Measurements from ENCODE around the gene SCARF1. TPM values are rescaled to one million over a fixed set of nuclear protein-coding genes. Genes with fewer than 3 reads are reported as not detected.

Gene SCARF1
- total RNA-seq, 1 experiment from 2014 or later, result 4.9 TPM

DNA sequence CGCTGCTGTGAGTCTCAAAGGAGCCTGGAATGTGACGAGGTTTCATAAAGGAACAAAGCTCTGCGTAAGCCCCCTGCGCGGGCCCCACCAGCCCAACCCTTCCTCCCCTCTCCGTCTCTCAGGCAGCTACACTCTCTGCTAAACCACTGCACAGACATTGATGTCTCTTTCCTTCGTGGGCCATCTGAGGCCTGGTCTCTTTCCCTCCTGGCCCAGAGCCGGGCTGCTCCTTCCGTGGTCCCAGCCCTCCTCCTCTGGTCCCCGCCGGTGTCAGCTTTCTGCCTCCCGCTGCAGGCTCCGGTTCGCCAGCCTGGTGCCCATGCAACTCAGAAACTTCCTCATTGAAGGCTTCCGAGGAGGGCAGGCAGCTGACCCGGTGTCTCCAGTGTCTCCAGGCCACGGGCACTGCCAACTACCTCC lies 7.4 kb downstream of the SCARF1 start (continued):
- TF ChIP-seq, protein P1, sequence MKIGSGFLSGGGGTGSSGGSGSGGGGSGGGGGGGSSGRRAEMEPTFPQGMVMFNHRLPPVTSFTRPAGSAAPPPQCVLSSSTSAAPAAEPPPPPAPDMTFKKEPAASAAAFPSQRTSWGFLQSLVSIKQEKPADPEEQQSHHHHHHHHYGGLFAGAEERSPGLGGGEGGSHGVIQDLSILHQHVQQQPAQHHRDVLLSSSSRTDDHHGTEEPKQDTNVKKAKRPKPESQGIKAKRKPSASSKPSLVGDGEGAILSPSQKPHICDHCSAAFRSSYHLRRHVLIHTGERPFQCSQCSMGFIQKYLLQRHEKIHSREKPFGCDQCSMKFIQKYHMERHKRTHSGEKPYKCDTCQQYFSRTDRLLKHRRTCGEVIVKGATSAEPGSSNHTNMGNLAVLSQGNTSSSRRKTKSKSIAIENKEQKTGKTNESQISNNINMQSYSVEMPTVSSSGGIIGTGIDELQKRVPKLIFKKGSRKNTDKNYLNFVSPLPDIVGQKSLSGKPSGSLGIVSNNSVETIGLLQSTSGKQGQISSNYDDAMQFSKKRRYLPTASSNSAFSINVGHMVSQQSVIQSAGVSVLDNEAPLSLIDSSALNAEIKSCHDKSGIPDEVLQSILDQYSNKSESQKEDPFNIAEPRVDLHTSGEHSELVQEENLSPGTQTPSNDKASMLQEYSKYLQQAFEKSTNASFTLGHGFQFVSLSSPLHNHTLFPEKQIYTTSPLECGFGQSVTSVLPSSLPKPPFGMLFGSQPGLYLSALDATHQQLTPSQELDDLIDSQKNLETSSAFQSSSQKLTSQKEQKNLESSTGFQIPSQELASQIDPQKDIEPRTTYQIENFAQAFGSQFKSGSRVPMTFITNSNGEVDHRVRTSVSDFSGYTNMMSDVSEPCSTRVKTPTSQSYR (CRISPR knock-in tag; IDR thresholded peaks at IDR 0.05), result no peak
- TF ChIP-seq, protein P2, sequence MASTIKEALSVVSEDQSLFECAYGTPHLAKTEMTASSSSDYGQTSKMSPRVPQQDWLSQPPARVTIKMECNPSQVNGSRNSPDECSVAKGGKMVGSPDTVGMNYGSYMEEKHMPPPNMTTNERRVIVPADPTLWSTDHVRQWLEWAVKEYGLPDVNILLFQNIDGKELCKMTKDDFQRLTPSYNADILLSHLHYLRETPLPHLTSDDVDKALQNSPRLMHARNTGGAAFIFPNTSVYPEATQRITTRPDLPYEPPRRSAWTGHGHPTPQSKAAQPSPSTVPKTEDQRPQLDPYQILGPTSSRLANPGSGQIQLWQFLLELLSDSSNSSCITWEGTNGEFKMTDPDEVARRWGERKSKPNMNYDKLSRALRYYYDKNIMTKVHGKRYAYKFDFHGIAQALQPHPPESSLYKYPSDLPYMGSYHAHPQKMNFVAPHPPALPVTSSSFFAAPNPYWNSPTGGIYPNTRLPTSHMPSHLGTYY (CRISPR knock-in tag; IDR thresholded peaks at IDR 0.05), result no peak
- TF ChIP-seq JAZF1 (CRISPR knock-in tag; IDR thresholded peaks at IDR 0.05), result no peak
- no peak for TF ChIP-seq PRRX2 (CRISPR knock-in tag; IDR thresholded peaks at IDR 0.05)
- TF ChIP-seq, protein P3, sequence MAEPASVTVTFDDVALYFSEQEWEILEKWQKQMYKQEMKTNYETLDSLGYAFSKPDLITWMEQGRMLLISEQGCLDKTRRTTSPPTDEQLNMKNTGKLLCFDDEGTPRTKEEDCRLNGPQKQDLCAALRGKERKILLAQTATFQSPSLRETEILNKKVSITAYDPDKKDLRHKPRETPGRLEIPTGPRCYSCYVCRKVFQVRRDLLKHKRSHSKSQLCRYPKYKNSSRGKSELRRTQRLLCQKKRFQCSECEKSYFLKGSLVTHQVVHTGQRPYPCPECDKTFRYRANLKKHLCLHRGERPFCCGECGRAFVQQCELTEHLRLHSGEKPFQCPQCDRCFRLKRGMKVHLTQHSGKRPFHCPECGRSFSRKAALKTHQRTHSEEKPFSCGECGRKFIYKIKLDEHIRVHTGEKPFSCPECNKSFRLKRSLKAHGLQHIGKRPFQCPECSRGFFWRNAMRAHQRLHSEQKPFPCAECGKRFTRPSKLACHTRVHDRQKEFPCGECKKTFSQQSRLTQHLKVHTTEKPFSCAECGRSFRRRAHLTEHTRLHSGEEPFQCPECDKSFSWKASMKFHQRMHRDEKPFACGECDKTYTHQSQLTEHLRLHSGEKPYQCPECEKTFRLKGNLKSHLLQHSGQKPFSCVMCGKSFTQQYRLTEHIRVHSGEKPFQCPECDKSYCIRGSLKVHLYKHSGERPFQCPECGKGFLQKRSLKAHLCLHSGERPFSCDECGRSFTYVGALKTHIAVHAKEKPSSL (CRISPR knock-in tag; conservative IDR thresholded peaks at IDR 0.05), result no peak
- TF ChIP-seq ZNF317 (CRISPR knock-in tag; IDR thresholded peaks at IDR 0.05; ENCODE audit: borderline replicate concordance, low read depth), result no peak

DNA sequence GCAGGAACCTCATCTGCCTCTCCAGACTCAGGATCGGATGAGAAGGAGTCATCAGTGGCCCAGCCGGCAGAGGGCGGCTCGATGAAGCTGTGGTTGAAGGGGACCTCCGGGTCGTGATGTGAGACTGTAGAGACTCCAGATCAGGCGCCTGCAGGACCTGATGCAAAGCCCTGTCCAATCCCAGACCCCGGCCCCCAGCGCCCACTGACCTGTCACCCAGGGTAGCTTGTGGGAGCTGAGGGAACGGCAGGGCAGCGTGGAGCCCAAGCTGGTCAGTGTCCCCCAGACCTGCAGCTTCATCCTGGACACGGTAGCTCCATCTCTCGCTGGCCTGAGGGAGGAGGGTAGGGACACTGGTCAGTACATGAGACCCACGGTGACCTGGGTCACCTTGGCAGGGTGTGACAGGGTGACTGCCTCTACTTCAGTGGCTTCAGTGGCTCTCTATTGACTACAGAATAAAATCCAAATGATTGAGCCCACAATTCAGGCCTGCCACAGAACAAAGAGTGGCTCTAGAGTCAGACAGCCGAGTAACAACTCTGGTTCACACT lies 8.7 kb downstream of the SCARF1 start:
- Mint-ChIP-seq H3K27ac (no peak overlapping the region), H3K36me3 (peaks cover 2% of the 10 kb centered on the region; the same call in 1 of the 2 replicates), H3K27me3 (ENCODE audit: low read depth) (peaks cover 2% of the 10 kb centered on the region; the same call in 1 of the 2 replicates), H3K4me1 (peaks cover 17% of the 10 kb centered on the region), H3K4me3 (no peak overlapping the region), H3K9me3 (no peaks in the 10 kb centered on the region)
- ATAC-seq (no peak), DNase-seq (ENCODE audit: low spot score) (no peak)
- POLR2A ChIA-PET, result no interaction called here
- CTCF ChIA-PET, result interaction anchor here (1.5 to 5.4 kb wide), 3 partner anchors 7 to 63 kb away, joined by 4 to 59 read pairs (median 7); partner anchors contain the start of genes RILP and SLC43A2
- TF ChIP-seq KAT7 (CRISPR knock-in tag; IDR thresholded peaks at IDR 0.05; ENCODE audit: borderline replicate concordance) (no peak), FOXJ3 (CRISPR knock-in tag; IDR thresholded peaks at IDR 0.05; ENCODE audit: borderline replicate concordance) (no peak), RELA (CRISPR knock-in tag; IDR thresholded peaks at IDR 0.05; ENCODE audit: borderline replicate concordance) (no peak), SMAD4 (CRISPR knock-in tag; IDR thresholded peaks at IDR 0.05) (no peak), NFYB (CRISPR knock-in tag; conservative IDR thresholded peaks at IDR 0.05; ENCODE audit: low read depth) (no peak), GRHL2 (CRISPR knock-in tag; IDR thresholded peaks at IDR 0.05; ENCODE audit: insufficient replicate concordance, severe bottlenecking) (no peak)
- TF ChIP-seq, protein P4, sequence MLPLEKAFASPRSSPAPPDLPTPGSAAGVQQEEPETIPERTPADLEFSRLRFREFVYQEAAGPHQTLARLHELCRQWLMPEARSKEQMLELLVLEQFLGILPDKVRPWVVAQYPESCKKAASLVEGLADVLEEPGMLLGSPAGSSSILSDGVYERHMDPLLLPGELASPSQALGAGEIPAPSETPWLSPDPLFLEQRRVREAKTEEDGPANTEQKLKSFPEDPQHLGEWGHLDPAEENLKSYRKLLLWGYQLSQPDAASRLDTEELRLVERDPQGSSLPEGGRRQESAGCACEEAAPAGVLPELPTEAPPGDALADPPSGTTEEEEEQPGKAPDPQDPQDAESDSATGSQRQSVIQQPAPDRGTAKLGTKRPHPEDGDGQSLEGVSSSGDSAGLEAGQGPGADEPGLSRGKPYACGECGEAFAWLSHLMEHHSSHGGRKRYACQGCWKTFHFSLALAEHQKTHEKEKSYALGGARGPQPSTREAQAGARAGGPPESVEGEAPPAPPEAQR (CRISPR knock-in tag; IDR thresholded peaks at IDR 0.05), result no peak
- TF ChIP-seq, protein P5, sequence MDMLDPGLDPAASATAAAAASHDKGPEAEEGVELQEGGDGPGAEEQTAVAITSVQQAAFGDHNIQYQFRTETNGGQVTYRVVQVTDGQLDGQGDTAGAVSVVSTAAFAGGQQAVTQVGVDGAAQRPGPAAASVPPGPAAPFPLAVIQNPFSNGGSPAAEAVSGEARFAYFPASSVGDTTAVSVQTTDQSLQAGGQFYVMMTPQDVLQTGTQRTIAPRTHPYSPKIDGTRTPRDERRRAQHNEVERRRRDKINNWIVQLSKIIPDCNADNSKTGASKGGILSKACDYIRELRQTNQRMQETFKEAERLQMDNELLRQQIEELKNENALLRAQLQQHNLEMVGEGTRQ (CRISPR knock-in tag; IDR thresholded peaks at IDR 0.05), result no peak
- TF ChIP-seq, protein P6, sequence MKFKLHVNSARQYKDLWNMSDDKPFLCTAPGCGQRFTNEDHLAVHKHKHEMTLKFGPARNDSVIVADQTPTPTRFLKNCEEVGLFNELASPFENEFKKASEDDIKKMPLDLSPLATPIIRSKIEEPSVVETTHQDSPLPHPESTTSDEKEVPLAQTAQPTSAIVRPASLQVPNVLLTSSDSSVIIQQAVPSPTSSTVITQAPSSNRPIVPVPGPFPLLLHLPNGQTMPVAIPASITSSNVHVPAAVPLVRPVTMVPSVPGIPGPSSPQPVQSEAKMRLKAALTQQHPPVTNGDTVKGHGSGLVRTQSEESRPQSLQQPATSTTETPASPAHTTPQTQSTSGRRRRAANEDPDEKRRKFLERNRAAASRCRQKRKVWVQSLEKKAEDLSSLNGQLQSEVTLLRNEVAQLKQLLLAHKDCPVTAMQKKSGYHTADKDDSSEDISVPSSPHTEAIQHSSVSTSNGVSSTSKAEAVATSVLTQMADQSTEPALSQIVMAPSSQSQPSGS (CRISPR knock-in tag; IDR thresholded peaks at IDR 0.05; ENCODE audit: borderline replicate concordance, low read depth), result no peak
- TF ChIP-seq, protein P7, sequence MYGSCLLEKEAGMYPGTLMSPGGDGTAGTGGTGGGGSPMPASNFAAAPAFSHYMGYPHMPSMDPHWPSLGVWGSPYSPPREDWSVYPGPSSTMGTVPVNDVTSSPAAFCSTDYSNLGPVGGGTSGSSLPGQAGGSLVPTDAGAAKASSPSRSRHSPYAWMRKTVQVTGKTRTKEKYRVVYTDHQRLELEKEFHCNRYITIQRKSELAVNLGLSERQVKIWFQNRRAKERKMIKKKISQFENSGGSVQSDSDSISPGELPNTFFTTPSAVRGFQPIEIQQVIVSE (CRISPR knock-in tag; IDR thresholded peaks at IDR 0.05; ENCODE audit: borderline replicate concordance), result no peak
- TF ChIP-seq, protein P2 (CRISPR knock-in tag; IDR thresholded peaks at IDR 0.05), result no peak
- TF ChIP-seq, protein P8, sequence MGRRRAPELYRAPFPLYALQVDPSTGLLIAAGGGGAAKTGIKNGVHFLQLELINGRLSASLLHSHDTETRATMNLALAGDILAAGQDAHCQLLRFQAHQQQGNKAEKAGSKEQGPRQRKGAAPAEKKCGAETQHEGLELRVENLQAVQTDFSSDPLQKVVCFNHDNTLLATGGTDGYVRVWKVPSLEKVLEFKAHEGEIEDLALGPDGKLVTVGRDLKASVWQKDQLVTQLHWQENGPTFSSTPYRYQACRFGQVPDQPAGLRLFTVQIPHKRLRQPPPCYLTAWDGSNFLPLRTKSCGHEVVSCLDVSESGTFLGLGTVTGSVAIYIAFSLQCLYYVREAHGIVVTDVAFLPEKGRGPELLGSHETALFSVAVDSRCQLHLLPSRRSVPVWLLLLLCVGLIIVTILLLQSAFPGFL (CRISPR knock-in tag; IDR thresholded peaks at IDR 0.05; ENCODE audit: borderline replicate concordance), result no peak
- TF ChIP-seq, protein P1 (CRISPR knock-in tag; IDR thresholded peaks at IDR 0.05), result no peak
